HG02763 (cell line): ENCODE measurements around the gene LOXL3.
"Not testable (repeated sequence)": the region's sequence is repeated elsewhere in the genome, so short reads cannot be mapped to it uniquely, and the experiment has no call there.

ENCODE experiments used
- ATAC-seq: cut with Tn5 transposase; IDR thresholded peaks from one replicate; pipeline ENCODE4 v1.9.1; 2021; ENCODE audit warnings: mild to moderate bottlenecking, moderate library complexity; ENCODE audit not compliant: unreplicated experiment

The LOXL3 gene

DNA sequence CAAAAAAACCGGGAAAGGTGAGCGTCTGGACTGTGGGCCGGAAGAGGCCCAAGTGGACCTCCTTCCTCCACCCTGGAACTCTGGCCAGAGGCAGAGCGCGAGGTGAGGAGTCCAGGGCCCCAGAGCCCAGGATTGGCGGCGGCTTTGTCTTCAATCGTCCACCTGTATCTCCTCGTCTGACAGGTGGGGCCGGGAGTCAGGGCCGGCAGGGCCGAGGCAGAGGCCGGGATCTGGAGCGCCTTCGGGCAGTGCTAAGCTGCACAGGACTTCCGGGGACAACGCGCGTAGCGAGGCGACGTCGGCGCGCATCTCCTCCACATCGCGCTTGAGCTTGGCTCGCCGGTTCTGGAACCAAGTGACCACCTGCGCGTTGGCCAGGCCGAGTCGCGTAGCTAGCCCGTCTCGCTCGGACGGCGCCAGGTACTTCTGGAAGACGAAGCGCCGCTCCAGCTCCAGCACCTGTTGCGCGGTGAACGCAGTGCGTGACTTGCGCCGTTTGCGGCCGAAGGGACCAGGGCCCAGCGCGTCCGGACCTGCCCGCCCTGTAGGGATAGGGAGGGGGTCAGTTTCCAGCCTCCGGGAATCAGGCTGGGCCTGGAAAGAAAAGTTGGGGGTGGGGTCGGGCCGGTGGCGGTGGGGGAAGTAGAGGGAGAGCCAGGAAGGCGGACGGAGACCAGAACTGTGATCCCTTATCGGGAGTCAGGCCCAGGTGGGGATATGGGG is 55.8 kb downstream of the LOXL3 start:
- ATAC-seq: no peak

DNA sequence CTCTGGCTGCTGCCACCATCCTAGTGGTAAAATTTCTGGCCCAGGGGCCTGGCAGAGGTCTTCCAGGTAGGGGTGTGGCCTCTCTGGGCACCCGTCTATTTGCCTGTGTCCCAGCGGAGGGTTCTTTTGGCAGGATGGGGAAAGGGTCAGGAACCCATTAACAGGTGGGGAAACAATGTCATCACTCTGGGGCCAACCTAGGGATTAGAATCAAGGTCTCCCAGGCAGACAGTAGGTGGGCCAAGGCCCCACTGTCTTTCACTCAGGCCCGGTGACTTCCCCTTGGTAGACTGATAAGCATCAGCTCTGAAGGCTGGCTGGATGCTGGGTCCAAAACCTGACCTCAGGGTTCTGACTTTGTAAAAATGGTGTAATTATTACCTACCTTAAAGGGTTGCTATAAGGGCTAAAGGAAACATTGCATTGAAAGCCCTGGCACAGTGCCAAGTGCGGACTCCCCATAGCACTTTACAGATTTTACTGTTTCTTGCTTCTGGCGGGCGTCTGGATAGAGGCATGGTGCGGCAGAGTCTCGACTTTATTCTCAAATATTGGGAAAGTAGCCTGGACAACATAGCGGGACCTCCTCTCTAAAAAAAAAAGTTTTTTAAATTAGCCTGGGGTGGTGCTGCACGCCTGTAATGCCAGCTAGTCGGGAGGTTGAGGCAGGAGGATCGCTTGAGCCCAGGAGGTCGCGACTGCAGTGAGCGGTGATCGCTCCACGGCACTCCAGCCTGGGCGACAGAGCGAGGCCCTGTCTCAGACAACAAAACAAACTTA is 56.6 kb downstream of the LOXL3 start:
- no peak for ATAC-seq

DNA sequence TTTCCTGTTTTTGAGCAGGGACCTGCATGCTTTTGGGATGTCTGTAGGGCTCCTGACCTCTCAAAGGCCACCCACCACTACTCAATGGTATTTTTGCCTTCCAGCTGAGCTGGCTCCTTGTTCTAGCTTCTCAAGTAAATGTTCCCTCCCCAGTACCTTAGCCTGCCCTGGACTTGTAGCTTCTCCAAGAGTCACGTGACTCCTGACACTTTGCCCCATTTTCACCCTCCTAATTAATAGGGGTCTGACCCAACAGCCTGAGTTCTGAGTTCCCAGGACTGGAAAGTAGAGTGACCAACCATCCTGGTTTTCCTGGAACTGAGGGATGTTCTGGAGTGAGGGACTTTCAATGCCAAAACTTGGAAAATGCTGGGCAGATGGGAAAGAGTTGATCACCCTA is 58.3 kb downstream of the LOXL3 start:
- no peak for ATAC-seq

DNA sequence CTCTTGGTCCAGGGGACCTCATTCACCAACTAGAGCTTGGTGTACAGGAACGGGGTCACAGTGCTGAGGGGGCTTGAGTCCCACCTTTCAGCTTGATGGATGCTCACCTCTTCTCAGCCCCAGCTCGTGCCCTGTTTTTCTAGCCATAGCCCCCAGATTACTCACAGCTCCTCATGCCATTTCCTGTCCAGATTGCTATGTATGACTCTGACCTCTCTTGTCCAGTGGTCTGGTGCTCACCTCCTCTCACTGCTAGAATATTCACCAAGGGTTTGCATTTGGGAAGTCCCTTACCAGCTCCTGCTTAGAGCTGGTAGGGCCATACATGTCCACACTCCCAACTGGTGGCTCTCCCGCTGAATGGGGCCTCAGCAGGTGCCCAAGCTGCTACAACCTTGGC is 60.2 kb downstream of the LOXL3 start:
- ATAC-seq: no peak

DNA sequence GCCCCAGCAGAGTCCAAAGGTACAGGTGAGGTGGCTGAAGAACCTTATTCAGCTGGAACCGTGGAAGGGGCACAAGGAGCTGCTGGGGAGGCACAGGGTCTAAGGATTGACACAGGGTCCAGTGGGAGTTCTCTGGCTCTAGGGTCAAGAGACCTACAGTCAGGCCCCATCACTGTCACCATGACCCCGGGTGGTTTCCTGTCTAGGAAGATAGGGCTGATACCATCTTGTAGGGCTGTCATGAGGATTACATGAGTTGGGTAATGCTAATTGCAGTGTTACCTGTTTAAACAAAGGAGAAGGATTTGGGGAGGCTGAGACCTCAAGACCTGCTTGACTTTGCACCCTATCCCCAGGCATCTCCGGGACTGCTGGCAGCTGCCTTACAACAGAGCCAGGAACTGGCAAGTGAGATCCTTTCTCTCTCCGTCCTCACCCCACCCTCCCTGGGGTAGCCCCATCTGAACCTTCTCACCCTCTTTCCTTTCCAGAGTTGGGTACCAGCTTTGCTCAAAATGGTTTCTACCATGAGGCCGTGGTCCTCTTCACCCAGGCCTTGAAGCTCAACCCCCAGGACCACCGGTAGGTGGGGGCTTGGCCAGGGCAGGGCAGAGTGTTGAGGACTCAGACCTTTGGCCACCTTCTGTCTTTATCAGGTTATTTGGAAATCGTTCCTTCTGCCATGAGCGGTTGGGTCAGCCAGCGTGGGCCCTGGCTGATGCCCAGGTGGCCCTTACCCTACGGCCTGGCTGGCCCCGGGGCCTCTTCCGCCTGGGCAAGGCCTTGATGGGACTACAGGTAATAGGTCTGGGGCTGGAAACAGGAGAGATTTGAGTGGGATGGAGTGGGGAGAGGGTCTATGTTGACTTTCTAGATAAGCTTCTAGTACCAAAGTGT is 61.8 kb downstream of the LOXL3 start:
- ATAC-seq: no peak

DNA sequence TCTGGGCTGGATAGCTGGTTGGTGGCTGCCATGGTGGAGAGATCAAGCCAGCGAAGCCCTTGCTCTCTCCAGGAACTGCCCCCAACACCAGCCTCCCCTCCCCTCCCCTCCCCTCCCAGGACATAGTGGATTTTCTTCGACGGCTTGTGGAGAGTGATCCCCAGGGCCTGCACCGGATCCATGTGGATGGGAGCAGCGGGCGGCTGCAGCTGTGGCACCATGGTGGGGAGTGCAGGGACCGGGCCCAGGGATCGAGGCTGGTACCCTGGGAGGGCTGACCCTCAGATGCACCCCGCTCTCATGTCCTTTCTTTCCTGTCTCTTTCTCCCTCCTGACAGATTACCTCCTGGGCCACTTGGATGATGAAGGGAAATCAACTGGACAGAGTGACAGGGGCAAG is 63.8 kb downstream of the LOXL3 start:
- ATAC-seq: no peak

DNA sequence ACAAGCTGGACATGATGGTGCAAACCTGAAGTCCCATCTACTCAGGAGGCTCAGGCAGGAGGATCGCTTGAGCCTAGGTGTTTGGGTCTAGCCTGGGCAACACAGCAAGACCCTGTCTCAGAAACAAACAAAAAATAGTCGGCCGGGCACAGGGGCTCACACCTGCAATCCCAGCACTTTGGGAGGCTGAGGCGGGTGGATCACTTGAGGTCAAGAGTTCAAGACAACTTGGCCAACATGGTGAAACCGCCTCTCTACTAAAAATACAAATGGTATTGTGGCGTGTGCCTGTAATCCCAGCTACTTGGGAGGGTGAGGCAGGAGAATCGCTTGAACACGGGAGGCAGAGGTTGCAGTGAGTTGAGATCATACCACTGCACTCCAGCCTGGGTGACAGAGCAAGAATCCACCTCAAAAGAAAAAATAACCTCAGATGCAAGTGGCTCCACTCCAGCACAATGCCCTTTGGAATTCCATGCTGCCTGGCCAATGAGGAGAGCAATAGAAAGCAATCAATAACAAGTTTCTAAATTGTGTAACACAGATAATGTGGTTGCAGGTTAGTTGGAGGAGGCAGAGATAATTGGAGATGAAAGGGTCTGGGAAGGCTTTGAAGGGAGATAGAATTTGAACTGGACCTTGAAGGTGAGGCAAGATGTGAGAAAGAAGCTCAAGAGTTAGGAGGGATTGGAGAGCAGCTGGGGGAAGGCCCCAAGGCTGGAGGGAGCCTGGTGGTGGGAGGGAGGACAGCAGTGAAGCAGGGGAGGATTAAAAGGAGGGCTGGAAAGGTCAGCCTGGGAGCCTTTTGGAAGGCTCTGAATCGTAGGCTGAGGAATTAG is 64.9 kb downstream of the LOXL3 start:
- no peak for ATAC-seq

DNA sequence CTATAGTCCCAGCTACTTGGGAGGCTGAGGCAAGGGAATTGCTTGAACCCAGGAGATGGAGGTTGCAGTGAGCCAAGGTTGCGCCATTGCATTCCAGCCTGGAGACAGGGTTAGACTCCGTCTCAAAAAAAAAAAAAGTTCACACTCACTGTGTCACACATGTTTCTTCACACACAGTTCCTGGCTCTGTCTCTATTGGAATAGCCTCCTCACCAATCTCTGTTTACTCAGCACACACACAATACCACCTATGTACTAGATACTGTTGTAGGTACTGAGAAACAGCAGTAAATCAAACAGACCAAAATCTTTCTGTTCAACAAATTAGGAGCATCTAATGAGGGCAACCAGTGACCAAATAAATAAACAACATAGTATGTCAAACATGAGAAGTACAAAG is 67.6 kb downstream of the LOXL3 start:
- ATAC-seq: no peak

DNA sequence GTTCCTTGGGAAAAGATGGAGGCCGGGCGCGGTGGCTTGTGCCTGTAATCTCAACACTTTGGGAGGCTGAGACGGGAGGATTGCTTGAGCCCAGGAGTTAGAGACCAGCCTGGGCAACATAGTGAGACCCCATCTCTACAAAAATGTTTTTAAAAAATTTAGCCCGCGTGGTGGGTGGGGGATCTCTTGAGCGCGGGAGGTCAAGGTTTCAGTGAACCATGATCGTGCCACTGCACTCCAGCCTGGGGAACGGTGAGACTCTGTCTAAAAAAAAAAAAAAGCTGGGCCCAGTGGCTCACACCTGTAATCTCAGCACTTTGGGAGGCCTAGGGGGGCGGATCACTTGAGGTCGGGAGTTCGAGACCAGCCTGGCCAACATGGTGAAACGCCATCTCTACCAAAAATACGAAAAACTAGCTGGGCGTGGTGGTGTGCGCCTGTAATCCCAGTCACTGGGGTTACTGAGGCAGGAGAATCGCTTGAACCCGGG is 70.0 kb downstream of the LOXL3 start:
- ATAC-seq: not testable (repeated sequence)

DNA sequence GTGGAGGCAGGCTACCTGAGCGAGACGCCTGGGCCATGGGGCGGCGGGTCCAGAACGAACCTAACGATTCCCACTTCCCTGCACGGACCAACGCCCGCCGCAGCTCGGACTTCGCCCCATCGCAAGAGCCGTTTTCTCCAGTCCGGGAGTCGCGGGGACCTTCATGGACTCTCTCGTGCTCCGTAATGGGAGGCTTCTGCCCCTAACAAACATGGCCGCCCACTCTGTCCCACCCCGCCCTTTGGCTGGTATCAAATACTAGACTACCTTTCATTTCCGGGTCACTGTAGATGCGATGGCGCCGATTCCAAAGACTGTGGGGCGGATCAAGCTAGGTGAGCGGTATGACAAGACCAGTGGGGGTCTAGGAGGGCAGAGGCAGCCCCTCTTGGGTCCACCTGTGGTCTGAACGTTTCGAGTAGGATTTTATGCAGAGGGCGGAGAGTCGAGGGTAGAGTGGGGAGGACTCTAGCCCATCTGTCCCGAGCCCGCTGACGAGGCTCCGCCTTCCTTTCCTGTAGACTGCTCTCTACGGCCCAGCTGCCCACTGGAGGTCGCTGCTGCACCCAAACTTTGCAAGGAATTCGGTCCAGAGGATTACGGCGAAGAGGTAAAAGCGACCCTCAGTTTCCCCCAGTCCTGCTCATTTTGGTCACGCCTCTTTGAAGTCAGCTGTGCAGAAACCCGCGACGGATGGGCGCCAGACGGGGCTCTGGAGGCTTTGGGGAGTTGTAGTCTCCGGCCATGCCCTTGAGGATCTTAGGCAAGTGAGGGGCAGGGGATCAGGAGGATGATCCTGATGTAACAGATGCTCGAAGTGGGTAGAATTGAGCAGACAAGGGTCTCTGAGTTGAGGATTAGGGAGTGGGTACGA is 70.7 kb downstream of the LOXL3 start, which contains the start of the genes CCDC142 and TTC31:
Gene CCDC142, minus strand, starts transcription at position 198 of the 874 bp plus-strand sequence. Its CDS starts 161 bp downstream, at position 37.
Gene TTC31, plus strand, starts transcription at position 281 of the 874 bp plus-strand sequence. Its CDS starts 15 bp downstream, at position 296.
- peak; percentile 88 for ATAC-seq
